ENCODE results near the gene CTIF. TPM values are rescaled to one million over a fixed set of nuclear protein-coding genes. Genes with fewer than 3 reads are reported as not detected.

The CTIF gene
- total and polyA plus RNA-seq, 10 donors = 5.2 to 39.2 (median 18.5) TPM

GRCh38 chr18:48708807-48709206 is 170.0 kb downstream of the CTIF start:
- intact Hi-C loops (cut with DNase I; ENCODE audit: low total_unique reads) = no loop called here
- Histone ChIP-seq H3K9me3 (no peaks in the 10 kb centered on the region), H3K4me1 (peaks cover 0 to 24% (median 10%) of the 10 kb centered on the region in 6 donors), H3K27me3 (replicated peaks in 1 of 7) (no peaks in the 10 kb centered on the region), H3K4me3 (no peak overlapping the region), H3K36me3 (no peaks in the 10 kb centered on the region), H3K27ac (no peak overlapping the region)
- no peak for DNase-seq
- TF ChIP-seq POLR2AphosphoS5 (IDR thresholded peaks at IDR 0.05) = no peak
- WGBS, 5 donors = 76 to 98% (median 87%) methylated on average over 3 of the region's 3 CpGs

- H3K27me3 ChIP-seq (replicated peaks in 1 of 7) = no peaks in the 10 kb centered on the region
- no peak overlapping the region for H3K27ac ChIP-seq
- 78 to 85% (median 80%) methylated on average over 12 of the region's 12 CpGs for WGBS, 5 donors
- TF ChIP-seq CTCF (IDR thresholded peaks at IDR 0.05 in 8 of 11, conservative IDR thresholded peaks at IDR 0.05 in 3 of 11) = no peak
- TF ChIP-seq POLR2AphosphoS5 (IDR thresholded peaks at IDR 0.05) = no peak
- TF ChIP-seq POLR2A (IDR thresholded peaks at IDR 0.05) = no peak
- intact Hi-C loops (cut with DNase I; ENCODE audit: low total_unique reads) = no loop called here
- H3K4me1 ChIP-seq = peaks cover 0 to 29% (median 10%) of the 10 kb centered on the region in 6 donors
- H3K4me3 ChIP-seq = no peak overlapping the region
- H3K9me3 ChIP-seq = no peaks in the 10 kb centered on the region
- no peak for DNase-seq
- no peaks in the 10 kb centered on the region for H3K36me3 ChIP-seq
Observed at GRCh38 chr18:48709371-48710062, 170.7 kb downstream of the CTIF start.

- TF ChIP-seq CTCF (IDR thresholded peaks at IDR 0.05 in 8 of 11, conservative IDR thresholded peaks at IDR 0.05 in 3 of 11) (peak in 8 of 11 experiments; percentile 4 to 48 (median 36)), POLR2A (IDR thresholded peaks at IDR 0.05) (no peak)
- 63 to 80% (median 73%) methylated on average over 15 of the region's 15 CpGs for WGBS, 5 donors
- no peaks in the 10 kb centered on the region for H3K36me3 ChIP-seq
- intact Hi-C loops (cut with DNase I; ENCODE audit: low total_unique reads) = no loop called here
- DNase-seq = peak; percentile 56
- no peak overlapping the region for H3K4me3 ChIP-seq
- no peaks in the 10 kb centered on the region for H3K27me3 ChIP-seq (replicated peaks in 1 of 7)
- no peaks in the 10 kb centered on the region for H3K9me3 ChIP-seq
- H3K27ac ChIP-seq = no peak overlapping the region
- H3K4me1 ChIP-seq = peaks cover 0 to 53% (median 21%) of the 10 kb centered on the region in 6 donors
Observed at GRCh38 chr18:48711651-48712486, 173.0 kb downstream of the CTIF start.

- WGBS, 5 donors = 73 to 84% (median 82%) methylated on average over 14 of the region's 14 CpGs
- DNase-seq = peak; percentile 76
- TF ChIP-seq POLR2A (IDR thresholded peaks at IDR 0.05) (no peak), POLR2AphosphoS5 (IDR thresholded peaks at IDR 0.05) (peak; percentile 17 to 78 (median 73))
- H3K36me3 ChIP-seq = peaks cover 0 to under 1% (median 0%) of the 10 kb centered on the region in 6 donors
- no peak overlapping the region for H3K4me3 ChIP-seq
- no peaks in the 10 kb centered on the region for H3K27me3 ChIP-seq (replicated peaks in 1 of 7)
- H3K27ac ChIP-seq = no peak overlapping the region
- no peaks in the 10 kb centered on the region for H3K9me3 ChIP-seq
- H3K4me1 ChIP-seq = peaks cover 0 to 53% (median 21%) of the 10 kb centered on the region in 6 donors
- intact Hi-C loops (cut with DNase I; ENCODE audit: low total_unique reads) = no loop called here
Observed at GRCh38 chr18:48713309-48713708, 174.5 kb downstream of the CTIF start.

- TF ChIP-seq POLR2AphosphoS5 (IDR thresholded peaks at IDR 0.05) (no peak), CTCF (IDR thresholded peaks at IDR 0.05 in 8 of 11, conservative IDR thresholded peaks at IDR 0.05 in 3 of 11) (no peak), POLR2A (IDR thresholded peaks at IDR 0.05) (no peak)
- Histone ChIP-seq H3K27me3 (replicated peaks in 1 of 7) (no peaks in the 10 kb centered on the region), H3K27ac (no peak overlapping the region), H3K4me3 (no peak overlapping the region), H3K4me1 (peaks cover 0 to 53% (median 21%) of the 10 kb centered on the region in 6 donors), H3K36me3 (peaks cover 0 to 11% (median 0%) of the 10 kb centered on the region in 6 donors), H3K9me3 (no peaks in the 10 kb centered on the region)
- WGBS, 5 donors = 88 to 97% (median 96%) methylated on average over 6 of the region's 6 CpGs
- intact Hi-C loops (cut with DNase I; ENCODE audit: low total_unique reads) = no loop called here
- DNase-seq = no peak
Observed at GRCh38 chr18:48714873-48715272, 176.0 kb downstream of the CTIF start.
